C4-2B (cell line): ENCODE data around the gene CELSR2.

Source experiments
- H3K27ac ChIP-seq: fragments of 450-650 bp; 2 replicates; pipeline ENCODE4 v1.5.1; 2017
- ZFX ChIP-seq: fragments of 450-650 bp; IDR thresholded peaks from 2 replicates; pipeline ENCODE4 v1.6.1; 2017
- TF ChIP-seq, protein P1 (sequence below): fragments of 450-650 bp; conservative IDR thresholded peaks from 2 replicates; pipeline ENCODE4 v1.5.1; 2017; ENCODE audit warnings: mild to moderate bottlenecking

Gene CELSR2

DNA sequence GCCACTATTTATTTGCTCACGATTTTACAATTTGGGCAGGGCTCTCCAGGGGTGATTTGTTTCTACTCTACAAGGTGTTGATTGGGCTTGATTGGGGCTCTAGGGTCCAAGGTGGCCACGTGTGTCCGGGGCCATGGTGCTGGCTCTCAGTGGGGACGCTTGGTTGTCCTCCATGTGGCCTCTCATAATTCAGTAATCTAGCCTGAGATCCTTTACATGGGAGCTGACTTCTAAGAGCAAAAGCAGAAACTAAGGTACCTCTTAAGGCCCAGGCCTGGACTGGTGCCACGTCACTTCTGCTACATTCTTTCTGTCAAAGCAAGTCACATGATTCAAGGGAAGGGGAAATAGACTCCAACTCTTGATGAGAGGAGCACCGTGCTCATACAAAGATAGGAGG lies 41.7 kb downstream of the CELSR2 start:
- no peak overlapping the region for H3K27ac ChIP-seq
- TF ChIP-seq, protein P1, sequence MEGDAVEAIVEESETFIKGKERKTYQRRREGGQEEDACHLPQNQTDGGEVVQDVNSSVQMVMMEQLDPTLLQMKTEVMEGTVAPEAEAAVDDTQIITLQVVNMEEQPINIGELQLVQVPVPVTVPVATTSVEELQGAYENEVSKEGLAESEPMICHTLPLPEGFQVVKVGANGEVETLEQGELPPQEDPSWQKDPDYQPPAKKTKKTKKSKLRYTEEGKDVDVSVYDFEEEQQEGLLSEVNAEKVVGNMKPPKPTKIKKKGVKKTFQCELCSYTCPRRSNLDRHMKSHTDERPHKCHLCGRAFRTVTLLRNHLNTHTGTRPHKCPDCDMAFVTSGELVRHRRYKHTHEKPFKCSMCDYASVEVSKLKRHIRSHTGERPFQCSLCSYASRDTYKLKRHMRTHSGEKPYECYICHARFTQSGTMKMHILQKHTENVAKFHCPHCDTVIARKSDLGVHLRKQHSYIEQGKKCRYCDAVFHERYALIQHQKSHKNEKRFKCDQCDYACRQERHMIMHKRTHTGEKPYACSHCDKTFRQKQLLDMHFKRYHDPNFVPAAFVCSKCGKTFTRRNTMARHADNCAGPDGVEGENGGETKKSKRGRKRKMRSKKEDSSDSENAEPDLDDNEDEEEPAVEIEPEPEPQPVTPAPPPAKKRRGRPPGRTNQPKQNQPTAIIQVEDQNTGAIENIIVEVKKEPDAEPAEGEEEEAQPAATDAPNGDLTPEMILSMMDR, result no peak
- TF ChIP-seq ZFX, result no peak

DNA sequence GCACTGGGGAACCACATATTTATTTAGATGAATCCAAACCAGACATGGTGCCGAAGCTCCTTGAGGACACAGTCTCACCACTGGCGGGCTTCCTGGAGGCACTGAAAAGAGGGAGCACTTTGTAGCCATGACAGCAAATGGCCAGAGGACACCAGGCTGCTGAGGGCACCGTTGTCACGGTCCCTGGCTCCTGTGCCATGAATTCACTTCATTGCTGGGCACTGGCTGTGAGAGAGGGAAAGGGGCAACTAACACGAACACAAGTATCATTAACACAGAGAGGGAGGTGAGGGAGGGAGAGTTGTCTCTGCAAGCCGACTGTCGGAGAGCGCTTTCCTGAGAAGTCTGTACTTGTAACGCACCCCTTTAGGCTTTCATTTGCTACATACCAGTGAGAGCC lies 43.0 kb downstream of the CELSR2 start:
- H3K27ac ChIP-seq, result no peak overlapping the region
- TF ChIP-seq, protein P1, result no peak

DNA sequence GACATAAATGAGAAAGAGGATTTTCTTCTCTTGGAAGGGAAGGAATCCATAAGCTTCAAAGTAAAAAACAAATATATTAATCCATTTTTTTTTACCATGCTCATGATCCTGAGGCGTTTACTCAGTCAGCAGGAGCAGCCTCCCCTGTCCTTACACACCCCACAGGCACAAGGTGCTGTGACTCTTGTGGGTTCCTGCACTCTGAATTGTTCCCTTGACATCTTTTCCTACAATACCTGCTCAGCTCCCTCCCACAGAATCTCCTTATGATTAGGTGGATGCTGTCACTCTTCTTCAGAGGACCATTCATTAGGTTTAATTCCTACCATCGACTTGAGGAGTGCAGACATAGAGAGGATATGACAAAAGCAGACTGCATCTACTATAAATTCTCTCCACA lies 43.7 kb downstream of the CELSR2 start:
- TF ChIP-seq, protein P1, result no peak
- TF ChIP-seq ZFX, result no peak
- no peak overlapping the region for H3K27ac ChIP-seq

GRCh38 chr1:109294481-109294880 lies 45.1 kb downstream of the CELSR2 start:
- TF ChIP-seq, protein P1, result no peak
- TF ChIP-seq ZFX, result no peak

GRCh38 chr1:109295712-109296415 lies 46.5 kb downstream of the CELSR2 start:
- no peak overlapping the region for H3K27ac ChIP-seq
- TF ChIP-seq ZFX, result no peak
- TF ChIP-seq, protein P1, result no peak

More at GRCh38 chr1:109294481-109294880, 45.1 kb downstream of the CELSR2 start:
- no peak overlapping the region for H3K27ac ChIP-seq

GRCh38 chr1:109296782-109297181 lies 47.4 kb downstream of the CELSR2 start:
- TF ChIP-seq ZFX, result no peak
- TF ChIP-seq, protein P1, result no peak
- H3K27ac ChIP-seq, result no peak overlapping the region

GRCh38 chr1:109298666-109299557 lies 49.6 kb downstream of the CELSR2 start:
- TF ChIP-seq ZFX, result no peak
- TF ChIP-seq, protein P1, result no peak
- H3K27ac ChIP-seq, result peak overlapping the region; percentile 43
